Activated T-cell treated with anti-CD3 and anti-CD28 coated beads, Interleukin-2, amount 50 U/mL, for 4 hours (primary cell): ENCODE data around the gene UBAC2. TPM values are rescaled to one million over a fixed set of nuclear protein-coding genes. Genes with fewer than 3 reads are reported as not detected.

Experiments
- ATAC-seq, 2 donors: fragments of 200-7000 bp; cut with Tn5 transposase; one replicate each; pipeline ENCODE4 v1.10.0; 2021
- DNase-seq: peaks from one replicate; pipeline ENCODE4 v3.0.0-alpha.2; 2020
- H3K27me3 Mint-ChIP-seq: one replicate; pipeline ENCODE4 v1.8.0; 2021; ENCODE audit warnings: low read depth, mixed read lengths
- H3K36me3 Mint-ChIP-seq: one replicate; pipeline ENCODE4 v1.8.0; 2022; ENCODE audit warnings: mixed read lengths; ENCODE audit not compliant: insufficient read depth
- H3K4me1 Mint-ChIP-seq: one replicate; pipeline ENCODE4 v1.8.0; 2021; ENCODE audit warnings: low read depth, mixed read lengths
- H3K4me3 Mint-ChIP-seq: one replicate; pipeline ENCODE4 v1.8.0; 2021; ENCODE audit warnings: mild to moderate bottlenecking, moderate library complexity, mixed read lengths
- H3K9me3 Mint-ChIP-seq: one replicate; pipeline ENCODE4 v1.8.0; 2021; ENCODE audit warnings: mixed read lengths
- total RNA-seq, 3 donors: library from RNA; stranded (reverse); gene quantifications; one replicate each; pipeline ENCODE4 v1.2.1, GENCODE V29; 2021

Gene UBAC2
- total RNA-seq, 3 donors from 2014 or later: 48.5 to 50.4 (median 49.1) TPM

- peaks cover 95% of the 10 kb centered on the region for H3K4me1 Mint-ChIP-seq
- ATAC-seq (no peak), DNase-seq (no peak)
- no peaks in the 10 kb centered on the region for H3K27me3 Mint-ChIP-seq
- peak overlapping the region; percentile 32 for H3K4me3 Mint-ChIP-seq
- no peaks in the 10 kb centered on the region for H3K9me3 Mint-ChIP-seq
- H3K36me3 Mint-ChIP-seq: peaks cover 27% of the 10 kb centered on the region
These were observed 111.8 kb downstream of the UBAC2 start for GRCh38 chr13:99312493-99312883.

- H3K9me3 Mint-ChIP-seq: no peaks in the 10 kb centered on the region
- peaks cover 87% of the 10 kb centered on the region for H3K4me1 Mint-ChIP-seq
- no peak for ATAC-seq
- no peak for DNase-seq
- H3K27me3 Mint-ChIP-seq: no peaks in the 10 kb centered on the region
- H3K36me3 Mint-ChIP-seq: peaks cover 27% of the 10 kb centered on the region
- peak overlapping the region; percentile 57 for H3K4me3 Mint-ChIP-seq
These were observed 112.8 kb downstream of the UBAC2 start for GRCh38 chr13:99313501-99313900.

- no peaks in the 10 kb centered on the region for H3K27me3 Mint-ChIP-seq
- ATAC-seq (no peak), DNase-seq (no peak)
- peaks cover 27% of the 10 kb centered on the region for H3K36me3 Mint-ChIP-seq
- peak overlapping the region; percentile 73 for H3K4me3 Mint-ChIP-seq
- peaks cover 87% of the 10 kb centered on the region for H3K4me1 Mint-ChIP-seq
- no peaks in the 10 kb centered on the region for H3K9me3 Mint-ChIP-seq
These were observed 113.3 kb downstream of the UBAC2 start for GRCh38 chr13:99313941-99314340.

- no peaks in the 10 kb centered on the region for H3K9me3 Mint-ChIP-seq
- H3K4me3 Mint-ChIP-seq: peak overlapping the region; percentile 73
- DNase-seq: peak; percentile 66
- no peaks in the 10 kb centered on the region for H3K27me3 Mint-ChIP-seq
- H3K4me1 Mint-ChIP-seq: peaks cover 84% of the 10 kb centered on the region
- ATAC-seq: peak; percentile 79 to 82
- H3K36me3 Mint-ChIP-seq: peaks cover 30% of the 10 kb centered on the region
These were observed 114.1 kb downstream of the UBAC2 start for GRCh38 chr13:99314640-99315176.

- H3K9me3 Mint-ChIP-seq: no peaks in the 10 kb centered on the region
- DNase-seq: no peak
- H3K27me3 Mint-ChIP-seq: no peaks in the 10 kb centered on the region
- peak overlapping the region; percentile 73 for H3K4me3 Mint-ChIP-seq
- ATAC-seq: peak; percentile 61 to 62
- H3K4me1 Mint-ChIP-seq: peaks cover 83% of the 10 kb centered on the region
- H3K36me3 Mint-ChIP-seq: peaks cover 30% of the 10 kb centered on the region
These were observed 114.5 kb downstream of the UBAC2 start for GRCh38 chr13:99315186-99315585.

GRCh38 chr13:99316224-99316623 is 115.6 kb downstream of the UBAC2 start:
- Mint-ChIP-seq H3K4me1 (peaks cover 80% of the 10 kb centered on the region), H3K4me3 (peak overlapping the region; percentile 22), H3K36me3 (peaks cover 27% of the 10 kb centered on the region), H3K27me3 (no peaks in the 10 kb centered on the region), H3K9me3 (no peaks in the 10 kb centered on the region)
- ATAC-seq (no peak), DNase-seq (no peak)

GRCh38 chr13:99316657-99317256 is 116.1 kb downstream of the UBAC2 start:
- DNase-seq (no peak), ATAC-seq (no peak)
- no peaks in the 10 kb centered on the region for H3K27me3 Mint-ChIP-seq
- H3K9me3 Mint-ChIP-seq: no peaks in the 10 kb centered on the region
- H3K4me1 Mint-ChIP-seq: peaks cover 80% of the 10 kb centered on the region
- peak overlapping the region; percentile 22 for H3K4me3 Mint-ChIP-seq
- H3K36me3 Mint-ChIP-seq: peaks cover 27% of the 10 kb centered on the region

- DNase-seq (no peak), ATAC-seq (peak in 1 of 2 donors; percentile 5)
- peaks cover 27% of the 10 kb centered on the region for H3K36me3 Mint-ChIP-seq
- H3K27me3 Mint-ChIP-seq: no peaks in the 10 kb centered on the region
- H3K9me3 Mint-ChIP-seq: no peaks in the 10 kb centered on the region
- H3K4me3 Mint-ChIP-seq: no peak overlapping the region
- H3K4me1 Mint-ChIP-seq: peaks cover 80% of the 10 kb centered on the region
These were observed 120.2 kb downstream of the UBAC2 start for GRCh38 chr13:99320693-99321481.

GRCh38 chr13:99321709-99322108 is 121.1 kb downstream of the UBAC2 start:
- no peaks in the 10 kb centered on the region for H3K27me3 Mint-ChIP-seq
- H3K36me3 Mint-ChIP-seq: peaks cover 21% of the 10 kb centered on the region
- ATAC-seq: no peak
- peak overlapping the region; percentile 48 for H3K4me3 Mint-ChIP-seq
- peaks cover 79% of the 10 kb centered on the region for H3K4me1 Mint-ChIP-seq
- no peak for DNase-seq
- H3K9me3 Mint-ChIP-seq: no peaks in the 10 kb centered on the region

GRCh38 chr13:99322297-99323103 is 121.8 kb downstream of the UBAC2 start:
- Mint-ChIP-seq H3K36me3 (peaks cover 20% of the 10 kb centered on the region), H3K9me3 (no peaks in the 10 kb centered on the region), H3K4me3 (peak overlapping the region; percentile 48), H3K4me1 (peaks cover 78% of the 10 kb centered on the region), H3K27me3 (no peaks in the 10 kb centered on the region)
- no peak for DNase-seq
- ATAC-seq: peak; percentile 83

- DNase-seq (no peak), ATAC-seq (no peak)
- Mint-ChIP-seq H3K36me3 (peaks cover 20% of the 10 kb centered on the region), H3K9me3 (no peaks in the 10 kb centered on the region), H3K27me3 (no peaks in the 10 kb centered on the region), H3K4me3 (peak overlapping the region; percentile 48), H3K4me1 (peaks cover 75% of the 10 kb centered on the region)
These were observed 122.8 kb downstream of the UBAC2 start for GRCh38 chr13:99323488-99323887.

- no peaks in the 10 kb centered on the region for H3K27me3 Mint-ChIP-seq
- no peak overlapping the region for H3K4me3 Mint-ChIP-seq
- H3K9me3 Mint-ChIP-seq: no peaks in the 10 kb centered on the region
- peaks cover 28% of the 10 kb centered on the region for H3K36me3 Mint-ChIP-seq
- ATAC-seq (no peak), DNase-seq (no peak)
- H3K4me1 Mint-ChIP-seq: peaks cover 69% of the 10 kb centered on the region
These were observed 125.4 kb downstream of the UBAC2 start for GRCh38 chr13:99326012-99326411.

- ATAC-seq (no peak), DNase-seq (no peak)
- H3K27me3 Mint-ChIP-seq: no peaks in the 10 kb centered on the region
- H3K36me3 Mint-ChIP-seq: peaks cover 31% of the 10 kb centered on the region
- no peak overlapping the region for H3K4me3 Mint-ChIP-seq
- peaks cover 69% of the 10 kb centered on the region for H3K4me1 Mint-ChIP-seq
- no peaks in the 10 kb centered on the region for H3K9me3 Mint-ChIP-seq
These were observed 126.5 kb downstream of the UBAC2 start for GRCh38 chr13:99327126-99327525.

GRCh38 chr13:99327761-99328160 is 127.1 kb downstream of the UBAC2 start:
- peaks cover 67% of the 10 kb centered on the region for H3K4me1 Mint-ChIP-seq
- no peaks in the 10 kb centered on the region for H3K27me3 Mint-ChIP-seq
- H3K9me3 Mint-ChIP-seq: no peaks in the 10 kb centered on the region
- no peak overlapping the region for H3K4me3 Mint-ChIP-seq
- ATAC-seq (no peak), DNase-seq (no peak)
- peaks cover 36% of the 10 kb centered on the region for H3K36me3 Mint-ChIP-seq
